B cell (primary cell): ENCODE results near the gene MCM3AP. TPM values are rescaled to one million over a fixed set of nuclear protein-coding genes. Genes with fewer than 3 reads are reported as not detected.

Experiments used
- ATAC-seq: fragments of 200-7000 bp; cut with Tn5 transposase; one replicate; pipeline ENCODE4 v1.10.0; 2021; ENCODE audit warnings: low read depth, mild to moderate bottlenecking, moderate number of reproducible peaks, moderate library complexity
- CTCF ChIA-PET: fragments of 350-600 bp; sonication (Branson Sonifier 250); formaldehyde crosslinking; loops from one replicate; lab custom pipeline; 2021; ENCODE audit warnings: antibody characterized with exemption, inconsistent platforms; lab: Charles Lee
- POLR2A ChIA-PET: fragments of 350-600 bp; sonication (Branson Sonifier 250); formaldehyde crosslinking; loops from one replicate; lab custom pipeline; 2021; ENCODE audit warnings: antibody characterized with exemption; lab: Charles Lee
- DNase-seq: peaks from one replicate; pipeline ENCODE4 v3.0.0; 2013
- H2AFZ ChIP-seq: 2 replicates; pipeline ENCODE4 v1.6.1; 2012; ENCODE audit warnings: mild to moderate bottlenecking, low read depth, low read length; ENCODE audit not compliant: insufficient read depth, poor library complexity, severe bottlenecking
- H3K27ac ChIP-seq, 2 donors: 1 replicate in 1 of 2; 2 replicates in 1 of 2; pipeline ENCODE4 v1.5.1; 2012 to 2013; ENCODE audit warnings: low read length in 2 of 2, mild to moderate bottlenecking in 2 of 2, moderate library complexity in 1 of 2
- H3K27me3 ChIP-seq, 4 experiments: fragments of 200-600 bp in 1 of 4; sonication (generic) in 1 of 4; replicated peaks in 1 of 4; 1 replicate in 2 of 4; 2 replicates in 2 of 4; pipeline versions ENCODE4 v1.6.1 to v1.7.0; 2013 to 2016; ENCODE audit warnings: low read length in 3 of 4, mild to moderate bottlenecking in 2 of 4, mixed read lengths in 1 of 4, moderate library complexity in 1 of 4; ENCODE audit not compliant: insufficient read depth in 4 of 4, control insufficient read depth in 3 of 4; ENCODE audit errors: control extremely low read depth in 1 of 4
- H3K36me3 ChIP-seq, 2 experiments: replicated peaks in 1 of 2; 1 replicate in 1 of 2; 2 replicates in 1 of 2; pipeline versions ENCODE4 v1.6.1 to v1.7.1; 2013; ENCODE audit warnings: low read length in 1 of 2; ENCODE audit not compliant: insufficient read depth in 2 of 2, control insufficient read depth in 1 of 2; ENCODE audit errors: control extremely low read depth in 1 of 2, extremely low read depth in 1 of 2
- H3K4me1 ChIP-seq, 2 donors: fragments of 200-600 bp in 1 of 2; sonication (generic) in 1 of 2; 1 replicate in 1 of 2; 2 replicates in 1 of 2; pipeline versions ENCODE4 v1.5.1 to v1.6.1; 2013 to 2017; ENCODE audit warnings: low read length in 2 of 2; ENCODE audit not compliant: control insufficient read depth in 2 of 2, insufficient read depth in 2 of 2
- H3K4me2 ChIP-seq: replicated peaks from 2 replicates; pipeline ENCODE3; 2012; ENCODE audit warnings: mild to moderate bottlenecking, low read depth, low read length; ENCODE audit not compliant: poor library complexity, severe bottlenecking
- H3K4me3 ChIP-seq, 5 experiments: fragments of 200-600 bp in 1 of 5; sonication (generic) in 1 of 5; 1 replicate in 3 of 5; 2 replicates in 2 of 5; pipeline versions ENCODE4 v1.5.1 to v1.7.0; 2011 to 2016; ENCODE audit warnings: low read length in 4 of 5, mild to moderate bottlenecking in 4 of 5, low read depth in 2 of 5, control low read depth in 1 of 5, moderate library complexity in 1 of 5; ENCODE audit not compliant: insufficient read depth in 1 of 5; ENCODE audit errors: control extremely low read depth in 1 of 5, extremely low read depth in 1 of 5
- H3K79me2 ChIP-seq: fragments of 200-600 bp; sonication (generic); one replicate; pipeline ENCODE4 v1.6.0; 2016; ENCODE audit warnings: low read length; ENCODE audit not compliant: control insufficient read depth, insufficient read depth
- H3K9ac ChIP-seq: fragments of 200-600 bp; sonication (generic); 2 replicates; pipeline ENCODE4 v1.6.1; 2017; ENCODE audit warnings: mild to moderate bottlenecking, low read length, moderate library complexity
- H3K9me3 ChIP-seq, 3 donors: one replicate each; pipeline versions ENCODE4 v1.6.1 to v1.7.1; 2013; ENCODE audit warnings: low read length in 2 of 3; ENCODE audit not compliant: control insufficient read depth in 2 of 3, insufficient read depth in 1 of 3; ENCODE audit errors: control extremely low read depth in 1 of 3
- H4K20me1 ChIP-seq: 2 replicates; pipeline ENCODE4 v1.6.0; 2012; ENCODE audit warnings: mild to moderate bottlenecking, low read length; ENCODE audit not compliant: insufficient read depth, control insufficient read depth, poor library complexity, severe bottlenecking
- H3K27ac Mint-ChIP-seq: one replicate; pipeline ENCODE4 v1.8.0; 2021; ENCODE audit warnings: mixed read lengths
- H3K27me3 Mint-ChIP-seq: one replicate; pipeline ENCODE4 v1.8.0; 2021; ENCODE audit warnings: mixed read lengths
- H3K4me1 Mint-ChIP-seq: one replicate; pipeline ENCODE4 v1.8.0; 2021; ENCODE audit warnings: mixed read lengths
- H3K4me3 Mint-ChIP-seq: one replicate; pipeline ENCODE4 v1.8.0; 2021; ENCODE audit warnings: mixed read lengths
- H3K9me3 Mint-ChIP-seq: one replicate; pipeline ENCODE4 v1.8.0; 2022; ENCODE audit warnings: mixed read lengths; ENCODE audit not compliant: insufficient read depth
- CTCF ChIP-seq: fragments of 200-600 bp; IDR thresholded peaks from one replicate; pipeline ENCODE4 v1.8.0; 2022; ENCODE audit warnings: antibody characterized with exemption, mild to moderate bottlenecking
- EZH2 ChIP-seq: IDR thresholded peaks from 2 replicates; pipeline ENCODE4 v1.6.1; 2012; ENCODE audit warnings: borderline replicate concordance, low read depth, mild to moderate bottlenecking, moderate library complexity, low read length; ENCODE audit not compliant: insufficient read depth, poor library complexity, severe bottlenecking
- WGBS: methylation state at CpG from one replicate; pipeline ENCODE4 v1.1.5; 2013; ENCODE audit warnings: missing lambda C conversion rate; ENCODE audit not compliant: insufficient coverage; 5-methylcytosine and 5-hydroxymethylcytosine counted together
- intact Hi-C: fragments of 100-400 bp; cut with micrococcal nuclease; formaldehyde crosslinking; loops from one replicate; pipeline ENCODE4 v1.10.0; 2022
- polyA plus RNA-seq: library from polyadenylated mRNA; depleted of rRNA; stranded (reverse); fragments of >200 nt; gene quantifications from 2 replicates; pipeline ENCODE4 v1.2.3, GENCODE V29; 2012
- total RNA-seq, 2 donors: library from RNA; stranded (reverse); fragments of 120-200 nt in 1 of 2; gene quantifications; 1 replicate in 1 of 2; 2 replicates in 1 of 2; pipeline versions ENCODE4 v1.2.3 to v1.2.4, GENCODE V29; 2013 to 2022

The MCM3AP gene
- total and polyA plus RNA-seq, 2 donors (not counting 1 experiment from before 2014, with no cell fraction given), result 61.7 to 180 TPM

GRCh38 chr21:46216132-46216747, 69.2 kb downstream of the MCM3AP start:
- Histone ChIP-seq H3K27me3 (no peaks in the 10 kb centered on the region), H3K27ac (no peak overlapping the region), H3K36me3 (peaks cover 0 to 2% of the 10 kb centered on the region in 2 experiments), H3K4me2 (no peak overlapping the region), H3K79me2 (peaks cover 18% of the 10 kb centered on the region), H2AFZ (no peak overlapping the region), H3K4me1 (no peaks in the 10 kb centered on the region), H3K4me3 (no peak overlapping the region), H4K20me1 (no peaks in the 10 kb centered on the region), H3K9me3 (no peaks in the 10 kb centered on the region), H3K9ac (no peak overlapping the region)
- CTCF ChIA-PET, result no interaction called here
- H3K27me3 Mint-ChIP-seq, result no peaks in the 10 kb centered on the region
- H3K4me3 Mint-ChIP-seq, result no peak overlapping the region
- ATAC-seq, result no peak
- no peaks in the 10 kb centered on the region for H3K9me3 Mint-ChIP-seq
- POLR2A ChIA-PET, result no interaction called here
- TF ChIP-seq CTCF (no peak), EZH2 (no peak)
- WGBS, result 98% methylated on average over 14 of the region's 16 CpGs
- H3K4me1 Mint-ChIP-seq, result no peaks in the 10 kb centered on the region
- H3K27ac Mint-ChIP-seq, result no peak overlapping the region
- DNase-seq, result no peak
- intact Hi-C loops, result no loop called here

- no peak overlapping the region for H3K27ac Mint-ChIP-seq
- intact Hi-C loops, result no loop called here
- Histone ChIP-seq H3K27me3 (no peaks in the 10 kb centered on the region), H3K4me2 (no peak overlapping the region), H3K4me1 (no peaks in the 10 kb centered on the region), H3K27ac (no peak overlapping the region), H3K9ac (no peak overlapping the region), H3K9me3 (no peaks in the 10 kb centered on the region), H4K20me1 (no peaks in the 10 kb centered on the region), H2AFZ (no peak overlapping the region), H3K79me2 (peaks cover 14% of the 10 kb centered on the region), H3K36me3 (peaks cover 0 to 2% of the 10 kb centered on the region in 2 experiments), H3K4me3 (no peak overlapping the region)
- POLR2A ChIA-PET, result no interaction called here
- 96% methylated on average over 20 of the region's 20 CpGs for WGBS
- no peaks in the 10 kb centered on the region for H3K4me1 Mint-ChIP-seq
- DNase-seq (no peak), ATAC-seq (no peak)
- CTCF ChIA-PET, result no interaction called here
- no peak for TF ChIP-seq CTCF
- TF ChIP-seq EZH2, result no peak
- no peaks in the 10 kb centered on the region for H3K9me3 Mint-ChIP-seq
- H3K4me3 Mint-ChIP-seq, result no peak overlapping the region
- H3K27me3 Mint-ChIP-seq, result no peaks in the 10 kb centered on the region
These were observed 69.8 kb downstream of the MCM3AP start for GRCh38 chr21:46215436-46216131.
